Activated CD4-positive, CD25-positive, alpha-beta regulatory T cell treated with anti-CD3 and anti-CD28 coated beads, Interleukin-2, amount 50 U/mL, for 72 hours (primary cell): ENCODE results near the gene STX16.
A peak's percentile ranks its signal among the peaks of the same experiment; 100 is the strongest.

ENCODE experiments used
- DNase-seq: peaks from one replicate; pipeline ENCODE4 v3.0.0; 2021

STX16 gene

DNA sequence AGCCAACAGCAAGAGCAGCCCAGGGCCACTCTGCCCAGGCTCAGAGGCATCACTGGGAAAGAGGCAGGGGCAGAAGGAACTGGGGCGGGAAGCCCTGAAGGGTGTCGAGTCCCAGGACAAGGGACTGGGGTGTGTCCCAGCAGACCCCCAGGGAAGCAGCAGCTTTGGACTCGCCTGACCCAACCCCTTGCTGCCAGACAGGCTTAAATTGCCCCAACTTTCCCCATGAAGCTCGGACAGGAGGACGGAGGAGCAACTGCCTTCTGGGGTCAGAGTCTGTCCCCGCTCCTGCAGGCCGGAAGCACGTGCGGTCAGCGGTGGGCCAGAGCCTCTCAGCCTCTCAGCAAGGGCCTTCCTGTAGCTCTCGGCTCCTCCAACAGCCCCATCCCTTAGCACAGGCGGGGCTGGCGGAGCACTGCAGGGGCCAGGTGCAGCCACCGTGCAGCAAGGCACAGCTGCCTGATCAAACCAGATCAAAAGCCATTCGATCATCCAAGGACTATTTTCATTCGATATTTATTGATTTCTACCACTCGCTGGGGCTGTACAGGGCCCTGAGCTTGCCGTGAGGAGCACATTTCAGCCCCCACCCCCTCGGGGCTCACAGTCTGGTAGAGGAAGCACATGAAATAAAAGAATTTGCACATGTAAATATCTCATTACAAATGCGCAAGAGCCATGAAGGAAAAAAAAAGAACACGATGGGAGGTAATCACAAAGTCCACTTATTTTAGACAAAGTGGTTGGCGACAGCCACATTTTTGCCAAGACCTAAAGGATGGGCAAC, 31.8 kb upstream of the STX16 start:
- DNase-seq = no peak

DNA sequence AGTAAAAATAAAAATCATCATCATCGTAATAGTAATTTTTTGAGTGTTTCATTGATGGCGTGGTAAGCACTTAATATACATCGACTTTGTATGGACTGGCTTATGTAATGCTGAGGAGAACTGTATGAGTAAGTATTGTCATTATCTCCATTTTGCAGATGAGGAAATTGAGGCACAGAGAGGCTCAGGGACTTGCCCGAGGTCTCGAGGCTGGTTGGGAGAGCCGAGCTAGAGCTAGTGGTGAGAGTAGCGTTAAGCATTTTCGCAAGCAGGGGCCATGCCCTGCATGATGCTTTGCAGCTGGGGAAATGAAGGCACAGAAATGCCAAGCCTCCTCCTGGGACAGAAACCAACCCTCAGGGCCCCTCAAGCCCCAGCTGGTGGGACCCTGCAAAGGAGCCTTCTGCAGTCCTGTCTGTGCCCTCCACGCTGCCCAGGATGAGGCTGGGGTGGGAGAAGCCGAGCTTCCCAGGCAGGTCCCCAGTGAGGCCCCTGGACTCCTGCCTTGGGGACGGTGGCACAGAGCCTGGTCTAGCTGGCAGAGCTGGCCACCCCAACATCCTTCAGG, 31.1 kb upstream of the STX16 start:
- DNase-seq = no peak

DNA sequence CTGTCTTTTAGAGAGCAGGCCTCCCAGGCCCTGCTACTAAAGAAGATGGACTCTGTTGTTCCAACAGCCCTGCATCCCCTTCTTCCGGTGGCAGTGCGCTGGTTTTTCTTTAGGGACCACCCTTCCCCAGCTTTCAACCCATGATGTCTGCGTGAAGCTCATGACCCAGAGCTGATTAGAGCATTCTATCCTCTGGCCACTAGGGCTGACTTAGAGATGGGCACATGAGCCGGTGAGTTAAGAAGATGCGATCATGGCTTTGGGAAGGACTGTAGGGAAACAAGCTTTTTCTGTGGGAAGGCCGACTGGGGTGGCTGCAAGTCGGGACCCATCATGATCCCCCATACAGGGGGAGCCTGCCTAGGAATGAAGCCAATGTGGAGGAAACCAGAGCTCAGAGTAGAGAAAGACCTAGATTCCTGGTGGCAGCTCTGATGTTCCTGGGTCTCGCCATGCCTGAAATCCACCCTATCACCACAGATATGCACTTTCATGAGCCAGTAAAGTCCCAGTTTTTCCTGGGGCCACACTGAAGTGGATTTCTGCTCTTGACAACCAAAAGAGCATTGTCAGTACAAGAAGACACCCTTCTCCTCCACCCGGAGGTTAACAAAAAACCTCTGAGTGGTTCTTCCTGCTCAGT, 29.1 kb upstream of the STX16 start:
- no peak for DNase-seq

DNA sequence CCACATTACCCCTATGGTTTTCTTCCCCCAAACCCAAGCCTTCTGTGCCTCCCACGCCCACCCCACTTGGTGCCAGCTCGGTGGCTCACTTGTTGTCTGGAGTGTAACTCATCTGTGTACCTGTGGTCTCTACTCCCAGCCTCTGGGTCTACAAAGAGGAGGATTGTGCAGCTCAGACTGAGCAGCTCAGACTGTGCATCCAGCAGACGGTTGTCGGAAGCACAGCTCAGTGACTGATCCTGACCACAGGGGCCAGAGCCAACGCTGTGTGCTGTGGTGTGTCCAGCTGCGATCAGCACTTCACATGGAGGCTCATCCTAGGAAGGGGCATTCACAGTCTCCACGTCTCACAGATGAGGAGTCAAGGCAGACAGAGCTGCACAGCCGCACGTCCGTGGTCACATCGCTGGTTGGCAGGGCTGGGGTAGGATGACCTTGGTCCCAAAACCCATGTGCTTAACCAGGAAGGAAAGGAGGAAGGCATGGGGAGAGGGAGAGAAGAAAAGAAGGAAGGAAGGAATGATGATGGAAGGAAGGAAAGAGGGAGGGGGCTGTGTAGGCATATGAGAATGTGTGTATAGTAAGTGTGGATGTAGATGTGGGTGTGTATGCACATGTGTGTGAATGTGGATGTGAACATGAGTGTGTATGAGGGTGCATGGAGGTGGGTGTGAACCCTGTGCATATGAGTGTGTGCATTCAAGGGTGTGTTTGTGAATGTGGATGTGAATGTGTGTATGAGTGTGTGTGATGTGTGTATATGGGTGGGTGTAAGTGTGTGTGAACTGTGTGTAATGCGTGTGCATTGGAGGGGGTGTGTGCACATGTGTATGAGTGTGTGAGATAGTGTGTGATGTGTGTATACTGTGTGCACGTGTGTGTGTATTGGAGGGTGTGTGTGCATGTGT, 28.2 kb upstream of the STX16 start:
- DNase-seq = no peak

DNA sequence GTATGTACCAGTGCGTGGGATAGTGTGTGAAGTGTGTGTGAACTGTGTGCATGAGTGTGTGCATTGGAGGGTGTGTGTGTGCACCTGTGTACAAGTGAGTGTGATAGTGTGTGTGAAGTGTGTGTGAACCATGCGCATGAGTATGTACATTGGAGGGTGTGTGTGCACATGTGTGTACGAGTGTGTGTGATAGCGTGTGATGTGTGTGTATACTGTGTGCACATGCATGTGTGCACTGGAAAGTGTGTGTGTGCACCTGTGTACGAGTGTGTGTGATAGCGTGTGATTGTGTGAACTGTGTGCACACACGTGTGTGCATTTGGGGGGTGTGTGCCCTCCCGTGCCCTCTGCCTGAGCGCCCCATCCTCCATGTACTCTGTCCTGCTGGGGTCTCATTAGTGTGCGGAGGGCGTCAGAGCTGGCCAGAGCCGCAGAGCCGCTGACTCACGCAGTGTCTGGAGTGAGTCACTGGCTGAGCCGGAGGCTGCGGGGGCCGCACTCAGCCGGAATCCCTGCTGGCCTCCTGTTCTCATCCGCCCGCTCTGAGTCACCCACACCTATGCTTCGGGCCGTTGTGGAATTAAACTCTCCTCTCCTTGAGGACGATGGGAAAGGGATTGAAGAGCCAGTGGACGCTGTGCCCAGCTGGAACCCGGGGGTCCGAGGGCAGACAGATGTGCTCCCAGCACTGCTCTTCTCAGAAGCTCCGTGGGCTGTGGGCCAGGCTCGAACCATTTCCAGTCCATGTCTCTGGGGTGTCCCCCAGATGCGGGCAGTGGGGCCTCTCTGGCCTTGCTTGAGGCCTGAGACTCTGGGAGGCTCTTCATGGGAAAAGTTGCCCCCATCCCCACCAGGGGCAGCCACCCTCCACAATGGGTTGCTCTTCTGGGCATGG, 27.3 kb upstream of the STX16 start:
- DNase-seq = no peak

DNA sequence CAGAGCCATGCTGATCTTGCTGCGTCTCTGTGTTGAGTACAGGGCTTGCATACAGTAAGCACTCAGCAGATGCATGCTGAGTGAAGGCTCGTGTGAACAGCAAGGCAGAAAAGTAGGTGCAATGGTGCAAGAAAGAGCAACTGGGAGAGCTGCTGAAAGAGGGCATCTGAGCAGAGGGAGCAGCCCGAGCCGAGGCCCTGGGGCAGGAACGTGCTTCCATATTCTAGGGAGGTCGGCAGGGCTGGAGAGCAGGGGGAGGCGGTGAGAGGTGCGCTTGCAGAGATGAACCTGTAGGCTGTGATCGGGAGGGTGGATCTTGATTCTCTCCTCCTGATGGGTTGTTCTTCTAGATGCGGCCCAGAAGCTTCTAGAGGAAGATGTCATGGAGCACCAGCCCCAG, 26.4 kb upstream of the STX16 start:
- no peak for DNase-seq

DNA sequence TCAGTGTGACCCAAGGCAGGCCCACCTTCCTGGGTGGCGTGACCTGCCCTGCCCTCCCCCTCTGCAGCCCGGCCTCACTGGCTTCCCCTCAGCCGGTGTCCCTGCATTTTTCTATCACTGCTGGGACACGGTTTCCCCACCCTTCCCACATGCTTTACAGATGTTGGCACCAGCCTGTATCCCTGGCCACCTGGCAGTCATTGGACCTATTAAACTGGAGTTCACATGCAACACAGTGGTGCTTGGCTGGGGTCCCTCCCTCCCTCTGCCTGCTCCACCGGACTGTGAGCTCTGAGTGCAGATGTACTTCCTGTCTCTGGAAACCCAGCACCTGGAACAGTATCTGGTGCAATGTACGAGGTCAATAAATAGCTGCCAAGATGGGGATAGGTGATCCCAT, 25.5 kb upstream of the STX16 start:
- no peak for DNase-seq

DNA sequence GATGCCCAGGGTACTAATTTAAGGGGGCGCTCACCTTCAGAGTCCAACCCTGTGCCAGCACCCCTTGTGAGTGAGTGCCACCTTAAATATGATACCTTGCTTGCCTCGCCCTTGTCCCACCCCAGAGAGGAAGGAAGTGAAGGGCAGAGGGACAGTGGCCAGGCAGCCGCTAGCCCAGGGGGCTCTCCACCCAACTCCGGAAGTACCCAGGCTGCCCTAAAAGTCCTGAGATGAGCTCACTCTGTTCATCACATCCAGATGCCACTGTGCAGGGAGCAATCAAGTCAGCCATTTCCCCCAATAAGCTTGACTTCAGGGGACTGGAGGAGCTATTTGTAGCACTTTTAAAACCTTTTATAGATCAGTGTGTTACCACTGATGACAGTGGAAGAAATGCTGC, 25.0 kb upstream of the STX16 start:
- DNase-seq = no peak

DNA sequence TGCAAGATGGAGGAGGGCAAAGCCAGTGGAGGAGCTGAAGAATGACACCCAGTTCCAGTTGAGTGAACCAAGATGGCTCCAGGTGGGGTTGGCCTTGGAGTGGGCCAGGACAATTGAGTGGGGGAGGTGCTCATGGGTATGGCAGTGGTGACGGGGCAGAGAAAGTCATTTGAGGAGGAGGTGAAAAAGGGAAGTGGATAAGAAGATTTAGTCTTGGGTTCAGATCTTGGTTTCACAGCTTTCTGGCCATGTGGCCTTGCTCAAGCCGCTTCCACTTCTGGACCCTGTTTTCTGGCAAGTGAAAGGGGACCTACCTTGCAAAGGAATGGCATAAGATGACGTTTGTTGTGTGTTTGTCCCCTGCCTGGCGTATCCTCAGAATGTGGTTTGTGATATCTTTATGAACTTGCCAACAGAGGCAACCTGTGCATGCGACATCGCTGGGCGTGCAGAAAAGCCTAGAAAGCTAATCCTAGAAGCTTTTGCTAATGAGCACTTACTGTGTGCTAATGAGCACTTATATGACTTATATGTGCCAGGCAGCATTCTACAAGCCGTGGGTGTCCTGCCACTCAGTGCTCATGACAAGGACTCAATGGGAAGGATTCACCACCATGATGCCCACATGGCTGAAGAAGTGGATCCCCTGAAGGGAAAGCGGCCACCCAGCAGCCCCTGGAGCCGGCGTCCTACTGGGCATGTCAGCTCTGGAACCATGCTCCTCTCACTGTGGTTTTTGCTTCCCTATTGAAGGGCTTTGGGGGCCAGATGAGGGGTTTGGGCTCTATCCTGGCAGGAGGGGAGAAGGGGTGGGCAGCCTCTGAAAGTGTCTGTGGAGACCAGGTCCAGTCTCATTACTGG, 23.6 kb upstream of the STX16 start:
- DNase-seq = no peak

DNA sequence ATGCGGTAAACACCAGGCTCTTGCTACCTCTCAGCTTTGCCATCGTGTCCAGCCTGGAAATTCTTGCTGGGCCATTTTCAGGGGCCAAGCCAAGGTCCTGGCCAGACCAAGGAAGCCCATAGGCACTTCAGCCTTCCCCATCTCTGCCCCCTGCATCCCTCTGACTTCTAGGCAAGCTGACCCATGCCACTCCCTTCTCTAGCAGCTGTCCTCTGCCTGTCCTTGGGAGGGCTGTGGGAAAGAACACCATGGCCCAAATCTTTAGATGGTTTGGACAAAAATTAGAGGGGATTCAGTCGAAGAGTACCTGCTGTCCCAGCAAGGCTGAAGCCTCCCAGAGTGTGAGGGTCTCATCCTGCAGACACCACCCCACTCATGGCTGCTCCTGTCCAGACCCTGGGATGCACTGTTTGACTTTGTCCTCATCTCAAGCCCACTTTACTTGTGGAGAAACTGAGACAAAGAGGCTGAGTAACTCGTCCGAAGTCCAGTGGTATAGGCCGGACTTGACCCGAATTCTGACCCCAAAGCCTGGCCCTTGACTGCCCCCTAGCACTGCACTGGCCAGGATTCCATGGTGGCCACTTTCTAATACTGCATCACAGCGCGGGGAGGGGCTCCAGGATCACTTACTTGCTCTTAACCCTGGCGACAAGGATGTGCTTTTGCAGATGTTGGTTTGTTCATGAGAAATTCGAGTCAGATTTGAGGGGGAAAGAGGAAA, 22.4 kb upstream of the STX16 start:
- no peak for DNase-seq

DNA sequence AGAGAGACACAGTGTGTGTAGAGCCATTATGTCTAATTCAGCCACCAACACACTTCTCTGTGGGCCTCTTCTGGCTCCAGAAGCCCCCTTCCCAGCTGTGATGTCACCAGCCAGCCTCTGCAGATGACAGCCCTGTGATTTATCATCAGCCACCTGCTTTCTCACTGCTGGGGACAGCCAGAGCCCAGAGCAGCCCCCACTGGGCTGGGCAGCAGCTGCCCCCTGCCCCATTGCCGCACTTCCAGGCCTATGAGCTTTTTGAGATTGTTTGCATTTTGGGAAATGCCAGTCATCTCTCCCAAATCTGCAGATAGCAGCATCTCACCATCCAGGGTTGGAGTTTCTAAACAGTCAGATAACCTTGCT, 21.9 kb upstream of the STX16 start:
- DNase-seq = no peak

DNA sequence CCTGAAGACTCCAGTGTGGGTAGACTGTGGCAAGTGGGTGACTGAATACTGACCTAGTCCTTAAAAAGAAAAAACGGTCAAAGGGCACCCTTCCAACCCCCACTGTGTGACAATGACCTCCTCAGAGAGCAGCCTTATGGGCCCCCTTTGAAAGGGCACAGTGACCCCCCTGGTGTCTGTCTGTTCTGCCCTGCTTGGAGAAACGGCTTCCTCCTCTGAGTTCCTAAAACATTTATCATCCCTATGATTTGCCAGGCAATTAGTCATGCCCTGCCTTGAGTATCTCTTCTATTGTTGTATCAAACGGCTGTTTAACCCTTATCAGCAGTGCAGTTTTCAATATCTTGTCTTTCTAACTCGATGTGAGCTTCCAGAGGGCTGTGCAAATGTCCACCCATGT, 21.0 kb upstream of the STX16 start:
- DNase-seq = no peak

DNA sequence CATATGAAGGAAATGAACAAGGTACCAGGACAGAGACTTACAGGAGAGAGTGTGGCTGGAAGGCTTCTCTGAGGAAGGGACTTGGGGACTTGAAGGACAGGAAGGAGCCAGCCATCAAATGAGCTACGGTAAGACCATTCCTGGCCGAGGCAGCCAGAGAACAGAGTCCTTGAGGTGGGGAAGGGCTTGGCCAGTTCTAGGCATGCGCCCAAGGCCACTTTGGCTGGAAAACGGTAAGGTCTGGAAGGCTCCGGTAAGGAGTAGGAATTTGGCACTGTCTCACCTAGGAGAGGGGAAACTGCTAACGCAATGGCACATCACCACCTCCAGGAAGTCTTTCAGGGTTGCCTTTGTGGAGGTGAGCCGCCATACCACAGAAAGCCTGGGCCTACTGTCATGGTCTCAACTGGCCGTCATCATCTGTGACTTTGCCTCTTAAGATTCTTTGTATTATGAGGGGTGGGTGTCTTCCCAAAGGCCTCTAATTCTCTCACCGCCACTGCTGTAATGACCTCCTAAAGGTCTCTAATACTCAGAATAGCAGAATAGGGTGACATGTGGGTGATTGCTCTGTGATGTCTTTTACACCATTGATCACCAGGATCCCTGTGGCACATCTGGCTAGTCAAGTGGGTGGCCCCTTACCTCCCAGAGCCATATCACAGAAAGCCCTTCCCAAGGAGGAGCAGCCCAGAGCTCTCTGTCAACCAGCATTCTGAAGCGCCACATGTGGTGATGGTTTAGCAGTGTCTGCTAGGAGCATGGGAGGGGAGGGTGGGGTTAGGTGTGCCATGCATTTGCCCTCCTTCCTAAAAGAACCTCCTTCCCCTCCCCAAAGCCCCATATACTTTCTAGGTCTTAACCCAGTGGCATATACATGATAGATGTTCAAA, 17.7 kb upstream of the STX16 start:
- peak; percentile 6 for DNase-seq

DNA sequence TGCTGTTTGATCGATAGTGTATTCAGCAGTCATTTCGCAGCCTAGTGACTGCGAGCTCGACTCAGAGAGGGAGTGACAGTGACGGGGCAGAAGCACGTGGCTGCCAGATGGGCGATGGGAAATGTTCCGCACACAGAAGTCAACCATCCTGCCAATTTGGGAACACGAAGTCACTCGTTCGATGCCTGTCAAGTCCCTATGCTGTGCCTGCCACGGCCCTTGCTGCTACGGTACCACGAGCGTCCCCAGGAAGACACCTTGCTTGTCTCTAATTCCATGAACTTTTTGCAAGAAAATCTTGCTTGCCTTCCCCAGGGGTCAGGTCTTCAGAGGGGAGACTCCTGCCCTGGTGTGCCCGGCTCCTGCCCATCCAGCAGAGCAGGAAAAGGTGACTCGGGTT, 17.0 kb upstream of the STX16 start:
- DNase-seq = peak; percentile 27

DNA sequence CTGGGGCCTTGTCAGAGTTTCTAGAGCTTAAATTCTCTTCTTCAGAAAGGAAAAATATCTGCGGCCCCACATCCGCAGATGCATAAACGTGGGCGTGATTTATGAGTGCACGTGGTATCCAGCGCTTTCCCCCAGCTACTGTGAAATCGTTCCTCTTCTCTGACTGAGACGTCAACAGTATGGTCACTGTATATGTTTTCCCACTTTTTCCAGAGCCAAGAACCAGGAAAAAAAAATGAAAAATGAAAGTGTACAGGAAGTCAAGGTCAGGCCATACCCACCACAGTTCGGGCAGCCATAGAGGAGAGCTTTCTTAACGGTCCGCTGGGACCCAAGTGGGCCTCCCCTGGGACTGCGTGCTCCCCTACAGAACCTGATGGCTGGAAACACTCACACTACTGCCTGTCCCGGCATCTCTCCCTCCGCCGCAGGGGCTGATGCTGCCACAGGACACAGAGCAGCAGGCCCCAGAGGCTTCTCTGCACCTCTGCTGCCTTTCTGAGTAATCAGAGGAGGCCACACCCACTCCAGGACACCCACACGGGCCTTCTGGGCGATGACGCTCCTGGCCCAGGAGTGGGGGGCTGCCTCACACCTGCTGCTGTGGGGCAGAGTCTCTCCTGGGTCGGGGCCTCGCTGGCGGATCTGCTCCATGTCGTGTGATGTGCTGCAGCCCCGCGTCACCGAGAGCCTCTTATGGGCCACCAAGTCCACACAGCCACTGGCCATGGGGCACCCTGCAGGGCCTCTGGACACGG, 16.4 kb upstream of the STX16 start:
- peak; percentile 44 for DNase-seq

DNA sequence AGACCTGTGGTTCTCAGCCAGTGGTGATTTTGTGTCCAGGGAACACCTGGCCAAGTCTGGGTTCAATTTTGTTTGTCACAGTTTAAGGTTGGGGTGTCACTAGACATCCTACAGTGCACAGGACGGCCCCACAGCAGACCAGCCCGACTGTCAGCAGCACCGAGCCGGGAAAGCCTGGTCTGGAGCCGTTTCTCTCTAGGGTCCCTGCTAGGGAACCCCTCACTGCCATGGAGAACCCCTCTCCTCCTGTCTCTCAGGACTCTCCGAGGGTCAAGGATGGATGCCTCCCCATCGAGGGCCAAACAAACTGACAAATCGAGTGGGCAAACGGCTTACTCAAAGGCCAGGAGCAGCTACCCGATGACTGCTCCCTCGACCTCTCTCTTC, 15.8 kb upstream of the STX16 start:
- DNase-seq = no peak

DNA sequence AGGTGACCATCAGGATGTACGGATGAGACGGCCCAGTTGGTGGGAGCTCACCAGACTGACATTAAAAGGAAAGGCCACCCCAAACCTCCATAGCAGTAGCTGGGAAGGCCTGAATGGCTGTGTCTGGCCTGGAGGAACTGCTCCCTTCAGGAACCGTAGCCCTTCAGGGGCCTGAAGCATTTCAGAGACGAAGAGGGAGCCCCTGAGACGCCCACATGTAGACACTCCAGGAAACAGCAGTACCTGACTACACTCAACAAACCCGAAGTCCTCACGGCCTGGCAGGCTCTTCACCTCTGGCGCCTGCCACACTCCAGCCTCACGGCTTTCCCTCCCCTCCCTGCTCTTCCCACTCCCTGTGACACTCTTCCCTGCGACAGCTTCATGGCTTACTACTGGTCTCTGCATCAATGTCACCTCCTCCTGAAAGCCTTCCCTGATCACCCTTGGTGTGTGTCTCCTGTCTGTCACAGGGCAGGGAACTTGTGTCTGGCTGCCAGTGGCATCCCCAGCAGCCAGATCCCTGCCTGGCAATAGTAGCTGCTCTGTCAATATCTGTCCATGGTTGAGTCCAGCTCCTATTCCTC, 14.6 kb upstream of the STX16 start:
- no peak for DNase-seq

DNA sequence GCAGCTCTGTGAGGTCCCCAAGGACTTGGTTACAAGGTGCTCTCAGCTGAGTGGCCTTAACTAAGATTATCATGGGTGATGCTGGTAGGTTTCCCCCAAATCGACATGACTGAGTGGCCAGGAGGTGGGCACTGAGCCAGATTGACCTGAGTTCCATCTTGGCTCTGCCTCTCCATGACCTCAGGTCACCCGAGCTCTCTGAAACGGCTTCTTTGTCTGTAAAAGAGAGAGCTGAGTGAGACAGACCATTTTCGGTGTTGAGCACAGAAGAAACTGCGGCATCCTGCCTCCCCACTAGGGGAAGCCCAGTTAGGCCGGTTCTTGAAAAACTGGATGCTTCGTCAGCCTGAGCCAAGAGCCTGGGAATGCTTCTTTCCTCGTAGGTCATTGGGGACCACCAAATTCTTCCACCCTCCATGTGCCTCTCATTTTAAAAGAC, 14.1 kb upstream of the STX16 start:
- DNase-seq = no peak
